Lower leg skin (tissue), 4 donors: Measurements from ENCODE around the gene BARHL2. TPM values are rescaled to one million over a fixed set of nuclear protein-coding genes. Genes with fewer than 3 reads are reported as not detected.

Experiments
- DNase-seq, 2 donors: peaks; one replicate each; pipeline ENCODE4 v3.0.0-alpha.2; 2019; ENCODE audit warnings: low spot score in 2 of 2
- H3K4me3 ChIP-seq: fragments of 200-600 bp; sonication (generic); 2 replicates; pipeline ENCODE4 v1.5.1; 2017; ENCODE audit warnings: mild to moderate bottlenecking, low read depth; ENCODE audit not compliant: poor library complexity, severe bottlenecking
- CTCF ChIP-seq, 3 donors: fragments of 450-650 bp; IDR thresholded peaks; one replicate each; pipeline ENCODE4 v1.5.1; 2016; ENCODE audit warnings: antibody characterized with exemption in 3 of 3, mild to moderate bottlenecking in 3 of 3, moderate library complexity in 2 of 3
- POLR2A ChIP-seq, 2 donors: fragments of 450-650 bp; IDR thresholded peaks; one replicate each; pipeline ENCODE4 v1.6.1; 2016 to 2017; ENCODE audit warnings: antibody characterized with exemption in 2 of 2, mild to moderate bottlenecking in 1 of 2, moderate library complexity in 1 of 2
- WGBS, 2 donors: methylation state at CpG; one replicate each; pipeline ENCODE4 v1.1.5; 2018; 5-methylcytosine and 5-hydroxymethylcytosine counted together
- intact Hi-C: fragments of 100-400 bp; cut with DNase I; formaldehyde crosslinking; loops from one replicate; pipeline ENCODE4 v1.15.0; 2023; ENCODE audit warnings: low total_unique reads
- total RNA-seq, 4 donors: library from RNA; depleted of rRNA; stranded (reverse); fragments of >200 nt; gene quantifications; one replicate each; pipeline ENCODE4 v1.1.0, GENCODE V29; 2016

The BARHL2 gene
- total RNA-seq, 4 donors from 2014 or later: not detected

DNA sequence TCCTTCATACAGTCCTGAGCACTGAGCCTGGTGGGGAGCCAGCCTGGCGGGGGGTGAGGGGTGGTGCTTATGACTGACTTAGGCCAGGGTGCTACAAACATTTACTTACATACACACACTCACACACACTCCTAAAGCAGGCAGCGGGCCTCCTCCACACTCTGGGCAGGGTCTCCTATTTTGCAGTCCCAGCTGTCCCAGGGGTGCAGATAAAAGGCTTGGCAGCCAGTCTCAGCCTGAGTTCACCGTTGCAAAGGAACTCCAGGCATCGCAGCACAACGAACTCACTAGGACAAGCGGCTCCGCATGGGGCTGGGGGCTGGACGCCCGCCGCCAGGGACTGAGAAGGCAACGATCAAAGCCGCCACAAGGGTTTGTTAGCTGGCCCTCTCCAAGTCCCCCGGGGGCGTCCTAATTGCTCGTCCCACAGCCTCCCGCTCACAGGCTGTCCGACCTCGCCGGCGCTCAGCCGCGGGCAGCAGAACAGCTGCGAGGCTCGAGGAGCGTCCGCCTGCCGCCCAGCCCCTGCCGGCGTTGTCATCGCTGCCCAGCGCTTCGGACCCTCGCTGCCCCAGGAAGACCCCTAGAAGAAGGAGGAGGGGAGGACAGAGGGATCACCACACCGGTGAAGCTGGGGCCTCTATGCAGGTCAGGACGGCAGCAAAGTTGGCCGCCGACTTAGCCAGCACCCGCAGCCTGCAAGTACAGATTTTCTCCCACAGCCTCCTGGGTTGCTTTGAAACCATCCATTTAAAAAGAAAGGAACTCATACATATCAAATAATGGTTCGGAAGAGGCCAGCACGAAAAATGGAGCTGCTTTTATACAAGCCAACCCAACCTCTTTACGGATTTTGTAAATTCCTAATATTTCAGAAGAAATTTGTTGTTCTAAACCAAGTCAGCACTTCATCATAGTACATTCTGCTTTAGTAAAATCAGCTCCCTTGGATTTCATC, 6.2 kb downstream of the BARHL2 start:
- intact Hi-C loops: no loop called here
- 4 to 6% methylated on average over 22 to 39 of the region's 41 CpGs for WGBS, 2 donors
- no peak overlapping the region for H3K4me3 ChIP-seq
- TF ChIP-seq POLR2A (IDR thresholded peaks at IDR 0.05) (no peak), CTCF (IDR thresholded peaks at IDR 0.05) (no peak)
- no peak for DNase-seq

DNA sequence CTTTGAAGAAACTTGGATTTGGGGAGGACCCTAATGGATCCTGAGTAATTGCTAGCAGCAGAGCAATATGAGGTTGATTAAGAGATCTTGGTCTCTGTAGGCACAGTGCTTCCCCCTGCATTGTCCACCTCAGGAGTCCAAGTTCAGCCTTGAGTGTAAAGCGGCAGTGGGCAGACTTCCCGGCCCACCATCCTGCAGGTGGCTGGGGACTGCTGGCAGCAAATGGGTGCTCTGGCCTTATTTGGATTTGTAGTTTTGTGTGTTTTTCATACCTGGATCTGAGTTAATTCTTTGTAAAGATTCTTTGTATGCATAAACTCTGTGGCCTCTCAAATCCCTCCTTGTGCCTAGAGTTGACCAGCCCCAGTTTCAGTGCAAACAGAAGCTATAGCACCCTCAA, 7.6 kb downstream of the BARHL2 start:
- 50 to 54% methylated on average over 2 of the region's 2 CpGs for WGBS, 2 donors
- no peak for DNase-seq
- intact Hi-C loops: no loop called here
- no peak for TF ChIP-seq CTCF (IDR thresholded peaks at IDR 0.05)
- TF ChIP-seq POLR2A (IDR thresholded peaks at IDR 0.05): no peak
- no peak overlapping the region for H3K4me3 ChIP-seq

- TF ChIP-seq CTCF (IDR thresholded peaks at IDR 0.05) (no peak), POLR2A (IDR thresholded peaks at IDR 0.05) (no peak)
- no peak overlapping the region for H3K4me3 ChIP-seq
- no peak for DNase-seq
- intact Hi-C loops: no loop called here
- WGBS, 2 donors: 32 to 33% methylated on average over 2 of the region's 2 CpGs
Observed at GRCh38 chr1:90708826-90709225, 8.3 kb downstream of the BARHL2 start.

DNA sequence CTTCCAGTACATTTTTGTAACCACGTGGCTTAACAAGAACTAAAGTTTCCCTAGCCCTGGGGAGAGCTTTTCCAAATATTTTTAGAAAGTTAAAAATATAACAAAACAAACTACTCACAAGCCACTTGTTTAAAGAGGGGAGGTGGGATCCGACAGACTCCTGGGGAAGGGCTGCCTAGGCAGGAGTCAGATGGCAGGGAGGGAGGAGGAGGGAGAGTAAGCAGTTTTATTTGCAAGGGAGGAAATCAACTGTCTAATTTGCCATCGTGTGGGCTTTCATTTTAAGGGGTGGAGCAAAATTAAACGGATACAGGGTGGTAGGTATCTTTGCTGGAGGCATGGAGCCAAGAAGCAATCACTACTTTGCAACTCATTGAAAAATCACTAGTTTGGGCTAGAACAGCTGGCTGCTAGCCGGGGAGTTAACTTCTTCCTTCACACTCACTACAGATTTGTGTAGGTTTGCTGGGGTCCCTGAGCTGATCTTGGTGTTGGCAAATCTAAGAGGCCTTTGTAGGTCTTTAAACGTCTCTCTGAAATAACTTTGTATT, 8.8 kb downstream of the BARHL2 start:
- no peak overlapping the region for H3K4me3 ChIP-seq
- WGBS, 2 donors: 7 to 11% methylated on average over 6 of the region's 6 CpGs
- intact Hi-C loops: no loop called here
- no peak for DNase-seq
- TF ChIP-seq POLR2A (IDR thresholded peaks at IDR 0.05) (no peak), CTCF (IDR thresholded peaks at IDR 0.05) (no peak)

DNA sequence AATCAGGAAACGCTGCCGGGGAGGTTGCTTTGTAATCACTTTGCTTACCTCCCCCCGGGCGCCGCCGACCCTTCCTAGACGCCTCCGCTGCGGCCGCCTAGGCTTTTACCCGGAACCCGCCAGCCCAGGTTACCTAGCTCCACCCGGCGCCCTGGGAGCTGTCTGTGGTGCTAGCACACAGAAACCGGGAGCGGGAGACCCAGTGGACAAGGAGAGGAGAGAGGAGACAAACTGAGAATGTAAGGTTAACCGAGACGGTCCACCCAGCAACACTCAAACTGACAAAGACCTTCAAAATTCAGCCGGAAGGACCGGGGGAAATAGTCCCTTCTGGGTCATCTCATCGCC, 9.8 kb downstream of the BARHL2 start:
- no peak overlapping the region for H3K4me3 ChIP-seq
- DNase-seq: no peak
- 0 to 3% methylated on average over 21 of the region's 21 CpGs for WGBS, 2 donors
- TF ChIP-seq POLR2A (IDR thresholded peaks at IDR 0.05): no peak
- TF ChIP-seq CTCF (IDR thresholded peaks at IDR 0.05): no peak
- intact Hi-C loops: no loop called here
